Measurements from ENCODE around the gene UBE2Q1. TPM values are rescaled to one million over a fixed set of nuclear protein-coding genes. Genes with fewer than 3 reads are reported as not detected.

Gene UBE2Q1
- total RNA-seq, 1 donor from 2014 or later: 77.3 TPM

GRCh38 chr1:154568157-154568815 lies 9.8 kb upstream of the UBE2Q1 start:
- Mint-ChIP-seq H3K27ac (ENCODE audit: unreplicated experiment) (no peak overlapping the region), H3K36me3 (ENCODE audit: unreplicated experiment) (no peaks in the 10 kb centered on the region), H3K4me1 (ENCODE audit: unreplicated experiment) (peaks cover 4% of the 10 kb centered on the region), H3K27me3 (ENCODE audit: unreplicated experiment) (peaks cover 43% of the 10 kb centered on the region), H3K4me3 (ENCODE audit: unreplicated experiment) (peak overlapping the region; percentile 45), H3K9me3 (ENCODE audit: unreplicated experiment) (no peaks in the 10 kb centered on the region)
- DNase-seq (ENCODE audit: extremely low spot score, unreplicated experiment): no peak
- no peak for TF ChIP-seq CTCF (IDR thresholded peaks at IDR 0.05)

- H3K4me3 Mint-ChIP-seq (ENCODE audit: unreplicated experiment): peak within 1 kb of the TSS; percentile 45
- TF ChIP-seq CTCF (IDR thresholded peaks at IDR 0.05): no peak
- H3K36me3 Mint-ChIP-seq (ENCODE audit: unreplicated experiment): no peaks in the 10 kb centered on the region
- H3K4me1 Mint-ChIP-seq (ENCODE audit: unreplicated experiment): peaks cover 4% of the 10 kb centered on the region
- no peak within 1 kb of the TSS for H3K27ac Mint-ChIP-seq (ENCODE audit: unreplicated experiment)
- H3K27me3 Mint-ChIP-seq (ENCODE audit: unreplicated experiment): peaks cover 44% of the 10 kb centered on the region
- no peaks in the 10 kb centered on the region for H3K9me3 Mint-ChIP-seq (ENCODE audit: unreplicated experiment)
- DNase-seq (ENCODE audit: extremely low spot score, unreplicated experiment): peak; percentile 89
Observed at GRCh38 chr1:154567386-154568156, 9.1 kb upstream of the UBE2Q1 start, which contains the start of gene CHRNB2. Gene CHRNB2, plus strand, starts transcription at chr1:154567778. Its CDS starts 267 bp downstream, at chr1:154568045.

GRCh38 chr1:154565876-154566275 lies 7.4 kb upstream of the UBE2Q1 start:
- Mint-ChIP-seq H3K27me3 (ENCODE audit: unreplicated experiment) (peaks cover 40% of the 10 kb centered on the region), H3K4me3 (ENCODE audit: unreplicated experiment) (no peak overlapping the region), H3K4me1 (ENCODE audit: unreplicated experiment) (peaks cover 4% of the 10 kb centered on the region), H3K27ac (ENCODE audit: unreplicated experiment) (no peak overlapping the region), H3K36me3 (ENCODE audit: unreplicated experiment) (no peaks in the 10 kb centered on the region), H3K9me3 (ENCODE audit: unreplicated experiment) (no peaks in the 10 kb centered on the region)
- DNase-seq (ENCODE audit: extremely low spot score, unreplicated experiment): no peak
- TF ChIP-seq CTCF (IDR thresholded peaks at IDR 0.05): no peak

GRCh38 chr1:154559466-154560044 lies 1.1 kb upstream of the UBE2Q1 start:
- Mint-ChIP-seq H3K9me3 (ENCODE audit: unreplicated experiment) (no peaks in the 10 kb centered on the region), H3K27me3 (ENCODE audit: unreplicated experiment) (peaks cover 7% of the 10 kb centered on the region), H3K36me3 (ENCODE audit: unreplicated experiment) (peaks cover 13% of the 10 kb centered on the region), H3K4me3 (ENCODE audit: unreplicated experiment) (peak overlapping the region; percentile 85), H3K4me1 (ENCODE audit: unreplicated experiment) (peaks cover 30% of the 10 kb centered on the region), H3K27ac (ENCODE audit: unreplicated experiment) (peak overlapping the region; percentile 95)
- no peak for TF ChIP-seq CTCF (IDR thresholded peaks at IDR 0.05)
- DNase-seq (ENCODE audit: extremely low spot score, unreplicated experiment): peak; percentile 94

All from osteocyte (in vitro differentiated cells).